ENCODE measurements around the gene ADM2.

ADM2 gene

DNA sequence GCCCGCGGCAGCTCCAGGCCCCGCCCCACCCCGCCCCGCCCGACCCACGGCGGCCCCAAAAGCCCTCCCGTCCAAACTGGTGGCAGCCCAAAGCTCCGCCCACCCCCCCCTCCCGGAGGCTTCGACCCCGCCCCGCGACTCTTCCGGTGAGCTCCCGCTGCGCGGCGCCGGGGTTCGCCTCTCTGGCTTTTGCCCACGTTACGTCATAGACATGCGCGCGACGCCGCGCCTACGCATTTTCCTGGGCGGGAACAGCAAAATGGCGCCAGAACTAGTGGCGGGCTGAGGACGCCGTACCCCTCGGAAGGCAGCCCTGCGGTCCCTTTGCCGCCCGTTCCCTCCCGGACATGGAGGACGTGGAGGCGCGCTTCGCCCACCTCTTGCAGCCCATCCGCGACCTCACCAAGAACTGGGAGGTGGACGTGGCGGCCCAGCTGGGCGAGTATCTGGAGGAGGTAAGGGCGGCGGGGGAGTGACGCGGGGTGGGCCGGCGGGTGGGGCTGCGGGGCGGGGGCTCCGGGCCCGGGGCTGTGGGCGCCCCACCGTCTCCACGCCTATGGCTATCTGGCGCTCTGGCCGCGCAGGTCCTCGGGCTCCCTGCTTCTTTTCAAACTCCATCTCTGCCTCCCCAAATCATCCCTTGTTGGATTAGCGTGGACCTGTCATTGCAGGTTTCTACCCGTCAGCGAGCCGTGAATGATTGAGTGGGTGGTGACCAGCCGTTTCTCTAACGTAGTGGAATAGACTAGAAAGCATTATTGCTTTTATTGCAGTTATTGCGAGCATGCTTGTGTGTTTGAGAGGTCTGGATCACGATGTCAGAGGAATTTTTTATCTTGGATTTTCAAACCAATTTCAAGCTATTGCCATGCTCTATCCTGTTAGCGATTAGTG lies 26.9 kb downstream of the ADM2 start, which contains the start of gene NCAPH2:
NCAPH2 (plus strand) TSS at position 234 of the 894 bp plus-strand sequence; CDS start at position 348, 114 bp downstream.
- Histone ChIP-seq H3K27ac (peak within 1 kb of the TSS; percentile 63), H3K27me3 (replicated peaks) (no peaks in the 10 kb centered on the region), H3K4me3 (ENCODE audit: low read depth, low read length) (peak within 1 kb of the TSS; percentile 98), H3K36me3 (replicated peaks) (peaks cover 16% of the 10 kb centered on the region)
- DNase-seq: peak; percentile 88
- in situ Hi-C loops (cut with HindIII; ENCODE audit: low pct_ligation_motif_present, low sequenced_read_pairs): no loop called here
- TF ChIP-seq, protein P1, sequence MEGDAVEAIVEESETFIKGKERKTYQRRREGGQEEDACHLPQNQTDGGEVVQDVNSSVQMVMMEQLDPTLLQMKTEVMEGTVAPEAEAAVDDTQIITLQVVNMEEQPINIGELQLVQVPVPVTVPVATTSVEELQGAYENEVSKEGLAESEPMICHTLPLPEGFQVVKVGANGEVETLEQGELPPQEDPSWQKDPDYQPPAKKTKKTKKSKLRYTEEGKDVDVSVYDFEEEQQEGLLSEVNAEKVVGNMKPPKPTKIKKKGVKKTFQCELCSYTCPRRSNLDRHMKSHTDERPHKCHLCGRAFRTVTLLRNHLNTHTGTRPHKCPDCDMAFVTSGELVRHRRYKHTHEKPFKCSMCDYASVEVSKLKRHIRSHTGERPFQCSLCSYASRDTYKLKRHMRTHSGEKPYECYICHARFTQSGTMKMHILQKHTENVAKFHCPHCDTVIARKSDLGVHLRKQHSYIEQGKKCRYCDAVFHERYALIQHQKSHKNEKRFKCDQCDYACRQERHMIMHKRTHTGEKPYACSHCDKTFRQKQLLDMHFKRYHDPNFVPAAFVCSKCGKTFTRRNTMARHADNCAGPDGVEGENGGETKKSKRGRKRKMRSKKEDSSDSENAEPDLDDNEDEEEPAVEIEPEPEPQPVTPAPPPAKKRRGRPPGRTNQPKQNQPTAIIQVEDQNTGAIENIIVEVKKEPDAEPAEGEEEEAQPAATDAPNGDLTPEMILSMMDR (IDR thresholded peaks at IDR 0.05; ENCODE audit: low read depth, low read length, missing control alignments): no peak

DNA sequence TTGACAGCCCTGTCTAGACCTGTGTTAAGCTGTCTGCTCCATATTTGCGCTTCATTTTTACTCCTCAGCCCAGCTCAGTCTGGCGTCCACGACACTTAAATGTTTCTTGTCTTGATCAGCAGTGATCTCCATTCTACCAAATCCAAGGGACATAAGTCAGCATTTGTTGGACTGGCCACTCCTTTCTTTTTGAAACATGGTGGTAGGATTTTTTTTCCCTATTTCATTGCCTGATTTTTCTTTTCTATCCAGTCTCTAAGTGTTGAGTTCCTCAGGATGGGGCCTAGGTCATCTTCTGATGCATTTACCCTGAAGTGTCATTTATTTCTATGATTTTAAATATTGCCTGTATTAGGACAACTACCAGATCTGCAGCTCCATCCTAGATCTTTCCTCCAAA lies 27.6 kb downstream of the ADM2 start:
- Histone ChIP-seq H3K36me3 (replicated peaks) (peaks cover 16% of the 10 kb centered on the region), H3K4me3 (ENCODE audit: low read depth, low read length) (peak overlapping the region; percentile 82), H3K27me3 (replicated peaks) (no peaks in the 10 kb centered on the region), H3K27ac (peak overlapping the region; percentile 60)
- TF ChIP-seq, protein P1 (IDR thresholded peaks at IDR 0.05; ENCODE audit: low read depth, low read length, missing control alignments): no peak
- in situ Hi-C loops (cut with HindIII; ENCODE audit: low pct_ligation_motif_present, low sequenced_read_pairs): no loop called here
- DNase-seq: no peak

DNA sequence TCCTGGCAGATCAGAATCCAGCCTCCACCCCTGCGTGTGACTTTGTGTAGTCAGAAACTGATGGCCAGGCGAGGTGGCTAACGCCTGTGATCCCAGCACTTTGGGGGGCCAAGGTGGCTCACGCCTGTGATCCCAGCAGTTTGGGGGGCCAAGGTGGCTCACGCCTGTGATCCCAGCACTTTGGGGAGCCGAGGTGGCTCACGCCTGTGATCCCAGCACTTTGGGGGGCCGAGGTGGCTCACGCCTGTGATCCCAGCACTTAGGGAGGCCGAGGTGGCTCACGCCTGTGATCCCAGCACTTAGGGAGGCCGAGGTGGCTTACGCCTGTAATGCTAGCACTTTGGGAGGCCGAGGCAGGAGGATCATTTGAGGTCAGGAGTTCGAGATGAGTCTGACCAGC lies 31.8 kb downstream of the ADM2 start:
- H3K4me3 ChIP-seq (ENCODE audit: low read depth, low read length): no peak overlapping the region
- H3K27ac ChIP-seq: no peak overlapping the region
- no peaks in the 10 kb centered on the region for H3K27me3 ChIP-seq (replicated peaks)
- H3K36me3 ChIP-seq (replicated peaks): no peaks in the 10 kb centered on the region
- in situ Hi-C loops (cut with HindIII; ENCODE audit: low pct_ligation_motif_present, low sequenced_read_pairs): no loop called here
- TF ChIP-seq, protein P1 (IDR thresholded peaks at IDR 0.05; ENCODE audit: low read depth, low read length, missing control alignments): no peak
- no peak for DNase-seq

DNA sequence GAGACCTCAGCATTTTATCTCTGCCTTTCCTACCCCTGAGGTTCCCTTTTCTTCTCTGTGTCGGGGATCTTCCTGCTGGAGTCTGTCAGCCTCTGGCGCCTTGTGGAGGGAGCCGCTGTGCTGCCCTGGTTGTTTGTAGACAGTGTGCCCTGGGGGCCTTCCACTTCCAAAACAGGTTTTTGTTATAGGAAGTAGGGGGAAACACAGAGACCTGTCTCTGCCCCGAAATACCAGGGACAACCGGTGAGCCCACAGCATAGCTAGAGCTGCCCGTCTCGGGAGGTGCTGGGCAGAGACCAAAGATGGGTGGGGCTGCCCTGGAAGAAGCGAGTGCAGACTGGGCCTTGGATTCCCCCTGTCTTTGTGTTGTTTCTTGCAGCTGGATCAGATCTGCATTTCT lies 34.7 kb downstream of the ADM2 start:
- Histone ChIP-seq H3K27ac (no peak overlapping the region), H3K36me3 (replicated peaks) (peaks cover 6% of the 10 kb centered on the region), H3K27me3 (replicated peaks) (no peaks in the 10 kb centered on the region), H3K4me3 (ENCODE audit: low read depth, low read length) (no peak overlapping the region)
- no peak for DNase-seq
- TF ChIP-seq, protein P1 (IDR thresholded peaks at IDR 0.05; ENCODE audit: low read depth, low read length, missing control alignments): no peak
- in situ Hi-C loops (cut with HindIII; ENCODE audit: low pct_ligation_motif_present, low sequenced_read_pairs): no loop called here

DNA sequence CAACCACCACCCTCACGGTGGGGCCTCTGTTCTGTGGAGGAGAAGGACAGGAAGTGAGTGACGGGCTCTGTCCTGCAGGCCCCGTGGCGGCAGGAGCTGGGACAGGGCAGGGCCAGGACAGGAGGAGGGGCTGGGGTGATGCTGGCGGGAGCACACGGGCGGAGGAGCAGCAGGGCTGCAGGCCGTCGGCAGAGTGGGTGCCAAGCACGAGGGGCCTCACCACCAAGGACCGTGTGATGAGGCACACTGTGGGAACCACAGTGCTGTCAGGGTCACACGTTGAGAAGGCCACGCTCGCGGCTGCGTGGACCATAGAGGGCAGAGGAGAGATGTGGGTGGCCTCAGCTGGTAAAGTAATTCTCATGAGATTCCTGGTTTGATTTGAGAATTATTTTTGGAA lies 35.5 kb downstream of the ADM2 start:
- Histone ChIP-seq H3K36me3 (replicated peaks) (peaks cover 6% of the 10 kb centered on the region), H3K4me3 (ENCODE audit: low read depth, low read length) (no peak overlapping the region)
- in situ Hi-C loops (cut with HindIII; ENCODE audit: low pct_ligation_motif_present, low sequenced_read_pairs): no loop called here

More for the DNA sequence above, 35.5 kb downstream of the ADM2 start:
- TF ChIP-seq, protein P1 (IDR thresholded peaks at IDR 0.05; ENCODE audit: low read depth, low read length, missing control alignments): no peak
- Histone ChIP-seq H3K27me3 (replicated peaks) (no peaks in the 10 kb centered on the region), H3K27ac (no peak overlapping the region)
- DNase-seq: no peak

All from brain microvascular endothelial cell (primary cell).